Suprapubic skin (tissue), 4 donors: ENCODE measurements around the gene AP3B1. TPM values are rescaled to one million over a fixed set of nuclear protein-coding genes. Genes with fewer than 3 reads are reported as not detected.
"Not testable (repeated sequence)": the region's sequence is repeated elsewhere in the genome, so short reads cannot be mapped to it uniquely, and the experiment has no call there.

Source experiments
- DNase-seq, 2 donors: peaks; one replicate each; pipeline ENCODE4 v3.0.0-alpha.2; 2019; ENCODE audit warnings: low spot score in 2 of 2
- H3K27ac ChIP-seq: fragments of 200-600 bp; sonication (generic); one replicate; pipeline ENCODE4 v1.5.1; 2019
- H3K27me3 ChIP-seq: fragments of 200-600 bp; sonication (generic); one replicate; pipeline ENCODE4 v1.5.1; 2019
- H3K36me3 ChIP-seq: fragments of 200-600 bp; sonication (generic); one replicate; pipeline ENCODE4 v1.5.1; 2019
- H3K4me1 ChIP-seq: fragments of 200-600 bp; sonication (generic); one replicate; pipeline ENCODE4 v1.5.1; 2019
- H3K4me3 ChIP-seq: fragments of 200-600 bp; sonication (generic); one replicate; pipeline ENCODE4 v1.5.1; 2019; ENCODE audit warnings: mild to moderate bottlenecking
- H3K9me3 ChIP-seq: fragments of 200-600 bp; sonication (generic); one replicate; pipeline ENCODE4 v1.5.1; 2019
- CTCF ChIP-seq, 2 donors: fragments of 200-600 bp in 1 of 2; fragments of 450-650 bp in 1 of 2; sonication (generic) in 1 of 2; IDR thresholded peaks; one replicate each; pipeline ENCODE4 v1.5.1; 2016 to 2019; ENCODE audit warnings: antibody characterized with exemption in 2 of 2, mild to moderate bottlenecking in 1 of 2, moderate library complexity in 1 of 2
- EP300 ChIP-seq: sonication (generic); formaldehyde crosslinking; IDR thresholded peaks from one replicate; pipeline ENCODE4 v1.6.1; 2017; ENCODE audit warnings: antibody characterized with exemption
- POLR2A ChIP-seq, 2 donors: fragments of 450-650 bp; IDR thresholded peaks; one replicate each; pipeline ENCODE4 v1.6.1; 2017; ENCODE audit warnings: antibody characterized with exemption in 2 of 2, mild to moderate bottlenecking in 2 of 2, moderate library complexity in 2 of 2
- POLR2AphosphoS5 ChIP-seq, 3 donors: sonication (generic); formaldehyde crosslinking; IDR thresholded peaks; one replicate each; pipeline ENCODE4 v1.6.1; 2017; ENCODE audit warnings: antibody characterized with exemption in 3 of 3
- WGBS: methylation state at CpG from one replicate; pipeline ENCODE4 v1.1.5; 2018; 5-methylcytosine and 5-hydroxymethylcytosine counted together
- total RNA-seq, 4 donors: library from RNA; depleted of rRNA; stranded (reverse); fragments of >200 nt; gene quantifications; one replicate each; pipeline ENCODE4 v1.1.0, GENCODE V29; 2016

The AP3B1 gene
- total RNA-seq, 4 donors from 2014 or later, result 32.2 to 44.0 (median 33.1) TPM

- H3K4me3 ChIP-seq, result no peak overlapping the region
- no peak for DNase-seq
- H3K36me3 ChIP-seq, result no peaks in the 10 kb centered on the region
- WGBS, result 87% methylated on average over 9 of the region's 9 CpGs
- no peaks in the 10 kb centered on the region for H3K9me3 ChIP-seq
- no peak for TF ChIP-seq EP300
- no peak for TF ChIP-seq POLR2A (IDR thresholded peaks at IDR 0.05)
- no peak for TF ChIP-seq POLR2AphosphoS5 (IDR thresholded peaks at IDR 0.05)
- no peak for TF ChIP-seq CTCF (IDR thresholded peaks at IDR 0.05)
- no peak overlapping the region for H3K27ac ChIP-seq
- no peaks in the 10 kb centered on the region for H3K4me1 ChIP-seq
- H3K27me3 ChIP-seq, result no peaks in the 10 kb centered on the region
Observed at GRCh38 chr5:78056901-78057514, 237.5 kb downstream of the AP3B1 start.

GRCh38 chr5:78056053-78056452 lies 238.4 kb downstream of the AP3B1 start:
- no peaks in the 10 kb centered on the region for H3K4me1 ChIP-seq
- no peak for TF ChIP-seq CTCF (IDR thresholded peaks at IDR 0.05)
- TF ChIP-seq POLR2AphosphoS5 (IDR thresholded peaks at IDR 0.05), result no peak
- no peak for TF ChIP-seq EP300
- no peak for TF ChIP-seq POLR2A (IDR thresholded peaks at IDR 0.05)
- no peak overlapping the region for H3K27ac ChIP-seq
- no peak overlapping the region for H3K4me3 ChIP-seq
- no peaks in the 10 kb centered on the region for H3K36me3 ChIP-seq
- H3K9me3 ChIP-seq, result no peaks in the 10 kb centered on the region
- no peak for DNase-seq
- WGBS, result 100% methylated on average over 1 of the region's 1 CpG
- H3K27me3 ChIP-seq, result no peaks in the 10 kb centered on the region

- Histone ChIP-seq H3K36me3 (peaks cover 6% of the 10 kb centered on the region), H3K4me1 (no peaks in the 10 kb centered on the region), H3K27me3 (no peaks in the 10 kb centered on the region), H3K27ac (no peak overlapping the region), H3K9me3 (no peaks in the 10 kb centered on the region), H3K4me3 (no peak overlapping the region)
- no peak for DNase-seq
- WGBS, result 79% methylated on average over 4 of the region's 4 CpGs
- no peak for TF ChIP-seq EP300
- no peak for TF ChIP-seq POLR2A (IDR thresholded peaks at IDR 0.05)
- TF ChIP-seq POLR2AphosphoS5 (IDR thresholded peaks at IDR 0.05), result no peak
- TF ChIP-seq CTCF (IDR thresholded peaks at IDR 0.05), result no peak
Observed at GRCh38 chr5:78050888-78051287, 243.6 kb downstream of the AP3B1 start.

- H3K4me3 ChIP-seq, DNase-seq, H3K4me1 ChIP-seq, H3K9me3 ChIP-seq, H3K27ac ChIP-seq, H3K36me3 ChIP-seq, H3K27me3 ChIP-seq: not testable (repeated sequence)
- 93% methylated on average over 2 of the region's 2 CpGs for WGBS
Observed at GRCh38 chr5:78046823-78047222, 247.7 kb downstream of the AP3B1 start.

- DNase-seq, result no peak
- WGBS, result 97% methylated on average over 9 of the region's 9 CpGs
- H3K4me3 ChIP-seq, result no peak overlapping the region
- no peaks in the 10 kb centered on the region for H3K27me3 ChIP-seq
- H3K4me1 ChIP-seq, result no peaks in the 10 kb centered on the region
- H3K9me3 ChIP-seq, result no peaks in the 10 kb centered on the region
- peaks cover 6% of the 10 kb centered on the region for H3K36me3 ChIP-seq
- no peak overlapping the region for H3K27ac ChIP-seq
- TF ChIP-seq POLR2AphosphoS5 (IDR thresholded peaks at IDR 0.05) (no peak), EP300 (no peak), POLR2A (IDR thresholded peaks at IDR 0.05) (no peak), CTCF (IDR thresholded peaks at IDR 0.05) (no peak)
Observed at GRCh38 chr5:78046006-78046405, 248.5 kb downstream of the AP3B1 start.

- H3K4me1 ChIP-seq, result no peaks in the 10 kb centered on the region
- no peak for DNase-seq
- H3K36me3 ChIP-seq, result peaks cover 14% of the 10 kb centered on the region
- H3K27ac ChIP-seq, result no peak overlapping the region
- 96% methylated on average over 5 of the region's 5 CpGs for WGBS
- no peak for TF ChIP-seq CTCF (IDR thresholded peaks at IDR 0.05)
- no peak for TF ChIP-seq EP300
- no peak for TF ChIP-seq POLR2A (IDR thresholded peaks at IDR 0.05)
- TF ChIP-seq POLR2AphosphoS5 (IDR thresholded peaks at IDR 0.05), result no peak
- no peak overlapping the region for H3K4me3 ChIP-seq
- no peaks in the 10 kb centered on the region for H3K27me3 ChIP-seq
- no peaks in the 10 kb centered on the region for H3K9me3 ChIP-seq
Observed at GRCh38 chr5:78041805-78042204, 252.7 kb downstream of the AP3B1 start.
